SK-N-SH (cell line): ENCODE data around the gene APBA2. TPM values are rescaled to one million over a fixed set of nuclear protein-coding genes. Genes with fewer than 3 reads are reported as not detected.

Experiments
- CTCF ChIA-PET: fragments of 300-600, 350-600 bp; formaldehyde crosslinking; extraction: SDS; loops from one replicate; lab custom pipeline; 2021; lab: Yijun Ruan, JAX
- POLR2A ChIA-PET: fragments of 350-600 bp; sonication (Branson Sonifier 250); formaldehyde crosslinking; extraction: SDS; loops from one replicate; lab custom pipeline; 2020; ENCODE audit warnings: antibody characterized with exemption, inconsistent platforms; lab: Yijun Ruan, JAX
- DNase-seq: peaks from one replicate; pipeline ENCODE4 v3.0.0; 2012
- H2AFZ ChIP-seq: fragments of 200-600 bp; sonication (generic); 2 replicates; pipeline ENCODE4 v1.8.1; 2016; ENCODE audit warnings: antibody characterized with exemption, mild to moderate bottlenecking, low read depth
- H3F3A ChIP-seq: fragments of 200-600 bp; sonication (generic); replicated peaks from 2 replicates; pipeline ENCODE3; 2016; ENCODE audit warnings: antibody characterized with exemption, mild to moderate bottlenecking; ENCODE audit not compliant: insufficient read depth
- H3K27ac ChIP-seq, 2 experiments: fragments of 200-500 bp in 1 of 2; fragments of 200-600 bp in 1 of 2; sonication (Bioruptor generic) in 1 of 2; sonication (generic), shearing (Covaris generic) in 1 of 2; 2 replicates each; pipeline versions ENCODE4 v1.5.1 to v1.6.1; 2014 to 2016; ENCODE audit warnings: low read depth in 2 of 2, inconsistent platforms in 1 of 2, low read length in 1 of 2, mild to moderate bottlenecking in 1 of 2, mixed read lengths in 1 of 2
- H3K27me3 ChIP-seq: fragments of 200-600 bp; sonication (generic), shearing (Covaris generic); 2 replicates; pipeline ENCODE4 v1.6.1; 2016; ENCODE audit warnings: mixed run types; ENCODE audit not compliant: insufficient read depth
- H3K36me3 ChIP-seq, 2 experiments: fragments of 200-500 bp in 1 of 2; fragments of 200-600 bp in 1 of 2; sonication (Bioruptor generic) in 1 of 2; sonication (generic) in 1 of 2; replicated peaks in 1 of 2; 2 replicates each; pipeline versions ENCODE3 to v1.5.1; 2014 to 2016; ENCODE audit warnings: low read length in 1 of 2, mild to moderate bottlenecking in 1 of 2; ENCODE audit not compliant: insufficient read depth in 2 of 2, control insufficient read depth in 1 of 2
- H3K4me1 ChIP-seq, 2 experiments: fragments of 200-500 bp in 1 of 2; fragments of 200-600 bp in 1 of 2; sonication (Bioruptor generic) in 1 of 2; sonication (generic), shearing (Covaris generic) in 1 of 2; 2 replicates each; pipeline versions ENCODE4 v1.5.1 to v1.6.1; 2014 to 2016; ENCODE audit warnings: low read depth in 1 of 2, low read length in 1 of 2, mixed run types in 1 of 2; ENCODE audit not compliant: insufficient read depth in 2 of 2, control insufficient read depth in 1 of 2
- H3K4me2 ChIP-seq: fragments of 200-600 bp; sonication (generic), shearing (Covaris generic); 2 replicates; pipeline ENCODE4 v1.6.1; 2017; ENCODE audit warnings: mixed run types
- H3K4me3 ChIP-seq, 2 experiments: fragments of 200-500 bp in 1 of 2; fragments of 200-600 bp in 1 of 2; sonication (Bioruptor generic) in 1 of 2; sonication (generic), shearing (Covaris generic) in 1 of 2; 2 replicates each; pipeline versions ENCODE4 v1.5.1 to v1.8.1; 2014 to 2016; ENCODE audit warnings: low read depth in 2 of 2, inconsistent platforms in 1 of 2, low read length in 1 of 2, mild to moderate bottlenecking in 1 of 2, mixed read lengths in 1 of 2, moderate library complexity in 1 of 2
- H3K79me2 ChIP-seq: fragments of 200-600 bp; sonication (generic); 2 replicates; pipeline ENCODE4 v1.8.1; 2017; ENCODE audit warnings: mild to moderate bottlenecking; ENCODE audit not compliant: insufficient read depth
- H3K9ac ChIP-seq: fragments of 200-600 bp; sonication (generic); 2 replicates; pipeline ENCODE4 v1.6.1; 2017; ENCODE audit warnings: mixed run types
- H3K9me2 ChIP-seq: fragments of 200-600 bp; sonication (generic); 2 replicates; pipeline ENCODE4 v1.6.1; 2017; ENCODE audit warnings: mixed run types
- H3K9me3 ChIP-seq: fragments of 200-600 bp; sonication (generic); 2 replicates; pipeline ENCODE4 v1.6.1; 2017; ENCODE audit warnings: mixed run types, mild to moderate bottlenecking, moderate library complexity
- H4K20me1 ChIP-seq: fragments of 200-600 bp; sonication (generic); 2 replicates; pipeline ENCODE4 v1.6.1; 2017; ENCODE audit warnings: mild to moderate bottlenecking, mixed run types; ENCODE audit not compliant: insufficient read depth
- CHD2 ChIP-seq: fragments of 150-350 bp; IDR thresholded peaks from 2 replicates; pipeline ENCODE4 v1.6.1; 2018; ENCODE audit warnings: low read length; ENCODE audit not compliant: partially characterized antibody
- CTCF ChIP-seq: fragments of 200-600 bp; sonication (generic); IDR thresholded peaks from 2 replicates; pipeline ENCODE4 v1.6.1; 2017; ENCODE audit warnings: antibody characterized with exemption, mild to moderate bottlenecking, moderate library complexity
- NFIC ChIP-seq: IDR thresholded peaks from 2 replicates; pipeline ENCODE4 v1.4.0; 2012; ENCODE audit warnings: borderline replicate concordance
- RFX5 ChIP-seq: IDR thresholded peaks from 2 replicates; pipeline ENCODE4 v1.6.1; 2012; ENCODE audit warnings: mild to moderate bottlenecking, improper control_type of control experiment, low read length
- SIN3A ChIP-seq: IDR thresholded peaks from 2 replicates; pipeline ENCODE4 v1.6.1; 2012; ENCODE audit warnings: low read depth, mild to moderate bottlenecking, low read length, moderate library complexity, borderline replicate concordance
- TAF1 ChIP-seq: IDR thresholded peaks from 2 replicates; pipeline ENCODE4 v1.6.1; 2012; ENCODE audit warnings: low read depth, mild to moderate bottlenecking, low read length, moderate library complexity, borderline replicate concordance
- TEAD4 ChIP-seq: IDR thresholded peaks from 2 replicates; pipeline ENCODE4 v1.4.0; 2012; ENCODE audit warnings: mild to moderate bottlenecking, borderline replicate concordance; ENCODE audit not compliant: insufficient read depth
- USF2 ChIP-seq: fragments of 150-350 bp; IDR thresholded peaks from 2 replicates; pipeline ENCODE4 v1.6.1; 2017; ENCODE audit warnings: antibody characterized with exemption, low read length, low read depth, borderline replicate concordance
- ZBTB33 ChIP-seq: IDR thresholded peaks from 2 replicates; pipeline ENCODE4 v1.4.0; 2012; ENCODE audit warnings: low read depth, borderline replicate concordance
- WGBS: methylation state at CpG from one replicate; pipeline ENCODE4 v1.1.6; 2017; ENCODE audit warnings: low lambda C conversion rate; 5-methylcytosine and 5-hydroxymethylcytosine counted together
- polyA plus RNA-seq, 3 experiments: library from polyadenylated mRNA; depleted of rRNA; stranded (reverse); fragments of >200 nt; gene quantifications; 2 replicates each; pipeline ENCODE4 v1.2.3, GENCODE V29; 2012

The APBA2 gene
- polyA plus RNA-seq, 1 of the 3 experiments (the other 2 are of a cell fraction) = 12.7 TPM

GRCh38 chr15:29105151-29105854, 219.5 kb downstream of the APBA2 start:
- Histone ChIP-seq H3K36me3 (no peaks in the 10 kb centered on the region), H3K4me3 (no peak overlapping the region), H3K27ac (no peak overlapping the region), H4K20me1 (no peaks in the 10 kb centered on the region), H3K27me3 (no peaks in the 10 kb centered on the region), H3K4me1 (no peaks in the 10 kb centered on the region; a peak in 1 of 4 replicates), H3K9me2 (no peaks in the 10 kb centered on the region), H3K4me2 (no peak overlapping the region), H2AFZ (no peak overlapping the region), H3K79me2 (no peaks in the 10 kb centered on the region), H3F3A (no peaks in the 10 kb centered on the region), H3K9ac (no peak overlapping the region), H3K9me3 (no peaks in the 10 kb centered on the region)
- POLR2A ChIA-PET = no interaction called here
- TF ChIP-seq TAF1 (no peak), TEAD4 (no peak), NFIC (no peak), SIN3A (no peak), RFX5 (no peak)
- WGBS = 86% methylated on average over 15 of the region's 22 CpGs
- CTCF ChIA-PET = interaction anchor here (1.0 to 4.6 kb wide), 3 partner anchors 9 to 35 kb away, joined by 4 to 45 read pairs (median 8); no protein-coding TSS in a partner anchor
- no peak for DNase-seq

GRCh38 chr15:29106116-29106515, 220.3 kb downstream of the APBA2 start:
- no peaks in the 10 kb centered on the region; a peak in 1 of 4 replicates for H3K4me1 ChIP-seq
- CTCF ChIA-PET = interaction anchor here (1.9 kb wide), 1 partner anchor 16 kb away, joined by 8 read pairs; no protein-coding TSS in a partner anchor
- no peaks in the 10 kb centered on the region for H3K27me3 ChIP-seq

More at GRCh38 chr15:29106116-29106515, 220.3 kb downstream of the APBA2 start:
- Histone ChIP-seq H3K9ac (no peak overlapping the region), H3K4me3 (no peak overlapping the region), H3K27ac (no peak overlapping the region), H3K4me2 (no peak overlapping the region), H4K20me1 (no peaks in the 10 kb centered on the region), H2AFZ (no peak overlapping the region), H3K9me3 (no peaks in the 10 kb centered on the region), H3K36me3 (no peaks in the 10 kb centered on the region), H3K79me2 (no peaks in the 10 kb centered on the region), H3F3A (no peaks in the 10 kb centered on the region), H3K9me2 (no peaks in the 10 kb centered on the region)
- no peak for DNase-seq
- POLR2A ChIA-PET = no interaction called here
- 72% methylated on average over 4 of the region's 4 CpGs for WGBS
- TF ChIP-seq ZBTB33 (no peak), CHD2 (no peak), USF2 (no peak), CTCF (no peak), RFX5 (no peak), SIN3A (no peak)
